Panc1 (cell line): ENCODE measurements around the gene CREBZF. TPM values are rescaled to one million over a fixed set of nuclear protein-coding genes. Genes with fewer than 3 reads are reported as not detected.
A peak's percentile ranks its signal among the peaks of the same experiment; 100 is the strongest.

Source experiments
- ATAC-seq: fragments of 200-7000 bp; cut with Tn5 transposase; 2 replicates; pipeline ENCODE4 v1.9.1; 2020; ENCODE audit warnings: mild to moderate bottlenecking, moderate library complexity
- BruUV-seq: library from RNA; stranded (reverse); fragments of 400-500 nt; replicated peaks from 2 replicates; lab custom pipeline; 2021; lab: Mats Ljungman, UMichigan
- CTCF ChIA-PET: fragments of 300-600 bp; sonication (Branson Sonifier 250); formaldehyde crosslinking; loops from one replicate; lab custom pipeline; 2022; ENCODE audit warnings: antibody characterized with exemption; lab: Charles Lee
- POLR2A ChIA-PET: fragments of 300-600 bp; sonication (Branson Sonifier 250); formaldehyde crosslinking; loops from one replicate; lab custom pipeline; 2022; ENCODE audit warnings: antibody characterized with exemption; lab: Charles Lee
- DNase-seq: peaks from one replicate; pipeline ENCODE4 v3.0.0-alpha.2; 2010; ENCODE audit warnings: low read depth, low spot score
- H3K27ac ChIP-seq: 2 replicates; pipeline ENCODE4 v1.5.1; 2011; ENCODE audit warnings: mild to moderate bottlenecking, low read length, inconsistent platforms
- H3K27me3 ChIP-seq: fragments of 200-500 bp; sonication (Bioruptor generic); 2 replicates; pipeline ENCODE4 v1.6.0; 2014; ENCODE audit warnings: low read length, inconsistent platforms; ENCODE audit not compliant: control insufficient read depth, insufficient read depth
- H3K36me3 ChIP-seq: fragments of 200-500 bp; sonication (Bioruptor generic); 2 replicates; pipeline ENCODE4 v1.5.1; 2014; ENCODE audit warnings: inconsistent platforms, mild to moderate bottlenecking, low read length, moderate library complexity; ENCODE audit not compliant: control insufficient read depth, insufficient read depth
- H3K4me1 ChIP-seq: 2 replicates; pipeline ENCODE4 v1.5.1; 2011; ENCODE audit warnings: inconsistent platforms, mild to moderate bottlenecking, low read length, moderate library complexity; ENCODE audit not compliant: control insufficient read depth, insufficient read depth
- H3K4me3 ChIP-seq, 2 experiments: 2 replicates each; pipeline ENCODE4 v1.5.1; 2011 to 2012; ENCODE audit warnings: low read depth in 2 of 2, low read length in 2 of 2, mild to moderate bottlenecking in 2 of 2, inconsistent platforms in 1 of 2, moderate library complexity in 1 of 2
- H3K9me3 ChIP-seq: fragments of 200-500 bp; sonication (Bioruptor generic); 2 replicates; pipeline ENCODE4 v1.5.1; 2014; ENCODE audit warnings: low read depth, mild to moderate bottlenecking, inconsistent platforms, low read length, moderate library complexity; ENCODE audit not compliant: control insufficient read depth, insufficient read depth
- CTCF ChIP-seq: fragments of 450-650 bp; IDR thresholded peaks from 2 replicates; pipeline ENCODE4 v1.5.1; 2017; ENCODE audit warnings: mild to moderate bottlenecking
- POLR2AphosphoS5 ChIP-seq: IDR thresholded peaks from 2 replicates; pipeline ENCODE4 v1.6.1; 2012; ENCODE audit warnings: mild to moderate bottlenecking, low read depth, low read length, moderate library complexity
- REST ChIP-seq, 2 experiments: IDR thresholded peaks; 2 replicates each; pipeline ENCODE4 v1.6.1; 2011 to 2012; ENCODE audit warnings: low read depth in 2 of 2, control low read depth in 1 of 2, low read length in 1 of 2, mild to moderate bottlenecking in 1 of 2, moderate library complexity in 1 of 2; ENCODE audit not compliant: insufficient read depth in 1 of 2
- SIN3A ChIP-seq: IDR thresholded peaks from 2 replicates; pipeline ENCODE4 v1.6.1; 2012; ENCODE audit warnings: low read depth, mild to moderate bottlenecking, low read length, moderate library complexity, borderline replicate concordance; ENCODE audit not compliant: insufficient read depth
- TCF7L2 ChIP-seq: IDR thresholded peaks from 2 replicates; pipeline ENCODE4 v1.6.1; 2011; ENCODE audit warnings: mild to moderate bottlenecking, low read depth, low read length, inconsistent platforms
- in situ Hi-C: cut with HindIII; loops from 2 replicates; pipeline ENCODE4 v1.10.0; 2016; ENCODE audit warnings: low sequenced_read_pairs, low pct_unique_long_range_greater_than_20kb
- intact Hi-C: fragments of 100-400 bp; cut with micrococcal nuclease; formaldehyde crosslinking; loops from one replicate; pipeline ENCODE4 v1.10.0; 2022; ENCODE audit not compliant: unreplicated experiment
- total RNA-seq: library from RNA; stranded (reverse); gene quantifications from one replicate; pipeline ENCODE4 v1.2.1, GENCODE V29; 2021; ENCODE audit not compliant: unreplicated experiment

Gene CREBZF
- total RNA-seq, 1 experiment from 2014 or later = 75.8 TPM

- CTCF ChIA-PET = no interaction called here
- POLR2A ChIA-PET = no interaction called here
- H3K4me3 ChIP-seq = no peak overlapping the region
- no peaks in the 10 kb centered on the region for H3K9me3 ChIP-seq
- H3K27ac ChIP-seq = no peak overlapping the region
- H3K27me3 ChIP-seq = no peaks in the 10 kb centered on the region
- DNase-seq (no peak), ATAC-seq (no peak)
- peaks cover 13% of the 10 kb centered on the region for H3K4me1 ChIP-seq
- intact Hi-C loops = no loop called here
- TF ChIP-seq REST (IDR thresholded peaks at IDR 0.05; ENCODE audit: insufficient read depth in 1 of 2, low read depth in 2 of 2, low read length in 1 of 2) (no peak), TCF7L2 (no peak), POLR2AphosphoS5 (no peak), CTCF (no peak), SIN3A (no peak)
- in situ Hi-C loops = no loop called here
- no TSS peak for BruUV-seq
- no peaks in the 10 kb centered on the region; the same call in 1 of the 2 replicates for H3K36me3 ChIP-seq
Observed at GRCh38 chr11:85668157-85668556, 3.2 kb upstream of the CREBZF start.

- peak overlapping the region; percentile 60; the same call in 1 of the 2 replicates for H3K27ac ChIP-seq
- DNase-seq (no peak), ATAC-seq (no peak)
- TF ChIP-seq CTCF (no peak), REST (IDR thresholded peaks at IDR 0.05; ENCODE audit: insufficient read depth in 1 of 2, low read depth in 2 of 2, low read length in 1 of 2) (no peak), SIN3A (no peak), TCF7L2 (no peak), POLR2AphosphoS5 (no peak)
- ChIA-PET CTCF (interaction anchor here (0.5 kb wide), 1 partner anchor 26 kb away, joined by 3 read pairs; no protein-coding TSS in a partner anchor), POLR2A (no interaction called here)
- H3K27me3 ChIP-seq = no peaks in the 10 kb centered on the region
- in situ Hi-C loops (no loop called here), intact Hi-C loops (no loop called here)
- H3K4me3 ChIP-seq = no peak overlapping the region
- no TSS peak for BruUV-seq
- peaks cover 16% of the 10 kb centered on the region for H3K4me1 ChIP-seq
- H3K9me3 ChIP-seq = no peaks in the 10 kb centered on the region
- H3K36me3 ChIP-seq = peaks cover 4% of the 10 kb centered on the region
Observed at GRCh38 chr11:85666687-85667086, 1.8 kb upstream of the CREBZF start.
